ENCODE data around the gene CEP104. TPM values are rescaled to one million over a fixed set of nuclear protein-coding genes. Genes with fewer than 3 reads are reported as not detected.

Gene CEP104
- total RNA-seq, 1 experiment from 2014 or later = 34.5 TPM

- Histone ChIP-seq H3K23ac (ENCODE audit: insufficient read length, low read depth, low read length) (no peak overlapping the region), H3T11ph (ENCODE audit: low read length) (no peak overlapping the region), H3K4me2 (ENCODE audit: insufficient read depth, insufficient read length, low read length) (no peak overlapping the region), H3K4ac (ENCODE audit: low read depth, low read length) (no peak overlapping the region), H2BK15ac (ENCODE audit: low read depth, low read length) (no peak overlapping the region), H2BK20ac (ENCODE audit: low read depth, low read length, poor library complexity, severe bottlenecking) (no peak overlapping the region), H2AK5ac (ENCODE audit: insufficient read length, low read length) (no peak overlapping the region), H3K9me3 (ENCODE audit: control insufficient read depth, low read depth, low read length) (no peaks in the 10 kb centered on the region), H3K9ac (ENCODE audit: extremely low read depth, insufficient read length, low read length) (no peak overlapping the region), H2BK5ac (ENCODE audit: insufficient read length, low read length) (no peak overlapping the region), H3K79me2 (ENCODE audit: insufficient read depth, low read length) (no peaks in the 10 kb centered on the region), H4K91ac (ENCODE audit: insufficient read length, low read depth, low read length) (no peak overlapping the region), H3K27ac (ENCODE audit: insufficient read length, low read depth, low read length) (no peak overlapping the region), H4K20me1 (ENCODE audit: control insufficient read depth, insufficient read depth, insufficient read length) (no peaks in the 10 kb centered on the region), H3K79me1 (ENCODE audit: insufficient read depth, low read depth, low read length, poor library complexity, severe bottlenecking) (no peaks in the 10 kb centered on the region), H3K56ac (ENCODE audit: insufficient read length, low read depth, low read length) (no peak overlapping the region), H3K18ac (ENCODE audit: insufficient read length, low read depth, low read length) (no peak overlapping the region), H4K5ac (ENCODE audit: insufficient read length, low read depth, low read length) (no peak overlapping the region), H3K14ac (ENCODE audit: insufficient read depth, low read length) (no peak overlapping the region), H4K8ac (replicated peaks; ENCODE audit: insufficient read length, low read depth, low read length) (no peak overlapping the region), H3K23me2 (ENCODE audit: insufficient read length, low read depth, low read length, poor library complexity, severe bottlenecking) (no peaks in the 10 kb centered on the region), H2AFZ (ENCODE audit: low read length) (no peak overlapping the region), H2BK120ac (ENCODE audit: low read depth, low read length, poor library complexity, severe bottlenecking) (no peak overlapping the region), H3K27me3 (ENCODE audit: insufficient read depth, low read length) (no peaks in the 10 kb centered on the region), H2BK12ac (ENCODE audit: insufficient read length, low read depth, low read length) (no peak overlapping the region), H3K4me1 (ENCODE audit: insufficient read depth, low read length) (no peaks in the 10 kb centered on the region)
- H3K9me3 Mint-ChIP-seq = no peaks in the 10 kb centered on the region
- no CpG with 5 or more reads among the region's 20 CpGs for WGBS (ENCODE audit: extremely low coverage, insufficient read length, low lambda C conversion rate)
- H3K4me1 Mint-ChIP-seq = peaks cover 10 to 13% of the 10 kb centered on the region in 2 experiments
- H3K27ac Mint-ChIP-seq = peak overlapping the region in 2 of 3 experiments; percentile 7 to 12; a peak in 2 of 7 replicates
- H3K27me3 Mint-ChIP-seq (ENCODE audit: low read depth) = 0 out of 2 replicates have a peak, but pooled peaks cover 1% of the 10 kb centered on the region
- no peak for TF ChIP-seq CTCF (conservative IDR thresholded peaks at IDR 0.05)
- H3K36me3 Mint-ChIP-seq (ENCODE audit: insufficient read depth in 1 of 3, low read depth in 3 of 3) = peaks cover 48 to 57% (median 57%) of the 10 kb centered on the region in 3 experiments
- DNase-seq = peak; percentile 13
- no peak overlapping the region for H3K4me3 Mint-ChIP-seq
Observed at GRCh38 chr1:3779912-3780416, 77.0 kb downstream of the CEP104 start.

All from H9 (cell line).